ENCODE results near the gene SMOC2. TPM values are rescaled to one million over a fixed set of nuclear protein-coding genes. Genes with fewer than 3 reads are reported as not detected.

Gene SMOC2
- total and polyA plus RNA-seq, 12 donors: 6.6 to 39.1 (median 17.6) TPM

DNA sequence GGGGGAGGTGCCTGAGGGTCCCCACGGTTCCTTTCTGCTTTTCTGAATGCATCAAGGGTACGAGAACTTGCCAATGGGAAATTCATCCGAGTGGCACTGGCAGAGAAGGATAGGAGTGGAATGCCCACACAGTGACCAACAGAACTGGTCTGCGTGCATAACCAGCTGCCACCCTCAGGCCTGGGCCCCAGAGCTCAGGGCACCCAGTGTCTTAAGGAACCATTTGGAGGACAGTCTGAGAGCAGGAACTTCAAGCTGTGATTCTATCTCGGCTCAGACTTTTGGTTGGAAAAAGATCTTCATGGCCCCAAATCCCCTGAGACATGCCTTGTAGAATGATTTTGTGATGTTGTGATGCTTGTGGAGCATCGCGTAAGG lies 226.4 kb downstream of the SMOC2 start:
- ATAC-seq (no peak), DNase-seq (no peak)
- Histone ChIP-seq H3K27ac (no peak overlapping the region), H3K9me3 (no peaks in the 10 kb centered on the region), H3K4me1 (no peaks in the 10 kb centered on the region), H3K27me3 (peaks cover 0 to 15% (median 0%) of the 10 kb centered on the region in 7 donors), H3K36me3 (peaks cover 0 to 10% (median 0%) of the 10 kb centered on the region in 9 donors), H3K4me3 (no peak overlapping the region)
- intact Hi-C loops (cut with DNase I): no loop called here
- 82 to 90% methylated on average over 7 of the region's 7 CpGs for WGBS, 2 donors
- TF ChIP-seq, protein P1, sequence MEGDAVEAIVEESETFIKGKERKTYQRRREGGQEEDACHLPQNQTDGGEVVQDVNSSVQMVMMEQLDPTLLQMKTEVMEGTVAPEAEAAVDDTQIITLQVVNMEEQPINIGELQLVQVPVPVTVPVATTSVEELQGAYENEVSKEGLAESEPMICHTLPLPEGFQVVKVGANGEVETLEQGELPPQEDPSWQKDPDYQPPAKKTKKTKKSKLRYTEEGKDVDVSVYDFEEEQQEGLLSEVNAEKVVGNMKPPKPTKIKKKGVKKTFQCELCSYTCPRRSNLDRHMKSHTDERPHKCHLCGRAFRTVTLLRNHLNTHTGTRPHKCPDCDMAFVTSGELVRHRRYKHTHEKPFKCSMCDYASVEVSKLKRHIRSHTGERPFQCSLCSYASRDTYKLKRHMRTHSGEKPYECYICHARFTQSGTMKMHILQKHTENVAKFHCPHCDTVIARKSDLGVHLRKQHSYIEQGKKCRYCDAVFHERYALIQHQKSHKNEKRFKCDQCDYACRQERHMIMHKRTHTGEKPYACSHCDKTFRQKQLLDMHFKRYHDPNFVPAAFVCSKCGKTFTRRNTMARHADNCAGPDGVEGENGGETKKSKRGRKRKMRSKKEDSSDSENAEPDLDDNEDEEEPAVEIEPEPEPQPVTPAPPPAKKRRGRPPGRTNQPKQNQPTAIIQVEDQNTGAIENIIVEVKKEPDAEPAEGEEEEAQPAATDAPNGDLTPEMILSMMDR (IDR thresholded peaks at IDR 0.05): no peak

DNA sequence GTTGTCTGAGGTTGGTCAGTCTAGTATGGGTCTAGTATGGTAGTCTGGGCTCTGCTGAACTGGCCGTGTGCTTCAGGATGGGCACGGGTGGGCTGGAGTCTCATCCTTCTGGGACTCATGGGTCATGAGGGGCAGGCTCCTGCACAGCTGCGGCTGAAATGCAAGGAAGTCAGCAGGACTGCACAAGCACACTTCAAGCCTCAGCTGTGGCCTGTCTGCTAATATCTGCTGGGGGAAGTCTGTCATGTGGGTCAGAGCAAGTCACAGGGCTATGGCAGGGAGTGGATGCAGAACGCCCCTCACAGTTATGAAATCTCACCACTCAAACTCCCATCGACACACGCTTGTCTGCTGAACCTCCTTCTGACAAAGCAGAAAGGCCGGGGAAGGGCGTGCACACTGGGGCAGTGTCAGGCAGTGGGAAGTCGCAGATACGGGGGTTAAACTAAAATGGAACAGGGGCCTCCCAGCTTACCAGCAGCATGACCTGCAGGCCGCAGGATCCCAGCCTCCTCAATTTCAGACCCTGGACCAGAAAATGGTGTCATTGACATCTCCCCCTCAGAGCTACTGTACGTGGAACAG lies 229.5 kb downstream of the SMOC2 start:
- TF ChIP-seq, protein P1 (IDR thresholded peaks at IDR 0.05): no peak
- DNase-seq: no peak
- Histone ChIP-seq H3K27ac (no peak overlapping the region), H3K27me3 (peaks cover 0 to 8% (median 0%) of the 10 kb centered on the region in 7 donors), H3K4me1 (no peaks in the 10 kb centered on the region), H3K4me3 (no peak overlapping the region), H3K36me3 (peaks cover 0 to 10% (median 0%) of the 10 kb centered on the region in 9 donors), H3K9me3 (no peaks in the 10 kb centered on the region)
- peak in 1 of 8 donors; percentile 40 for ATAC-seq
- 72 to 73% methylated on average over 12 of the region's 12 CpGs for WGBS, 2 donors
- intact Hi-C loops (cut with DNase I): no loop called here

DNA sequence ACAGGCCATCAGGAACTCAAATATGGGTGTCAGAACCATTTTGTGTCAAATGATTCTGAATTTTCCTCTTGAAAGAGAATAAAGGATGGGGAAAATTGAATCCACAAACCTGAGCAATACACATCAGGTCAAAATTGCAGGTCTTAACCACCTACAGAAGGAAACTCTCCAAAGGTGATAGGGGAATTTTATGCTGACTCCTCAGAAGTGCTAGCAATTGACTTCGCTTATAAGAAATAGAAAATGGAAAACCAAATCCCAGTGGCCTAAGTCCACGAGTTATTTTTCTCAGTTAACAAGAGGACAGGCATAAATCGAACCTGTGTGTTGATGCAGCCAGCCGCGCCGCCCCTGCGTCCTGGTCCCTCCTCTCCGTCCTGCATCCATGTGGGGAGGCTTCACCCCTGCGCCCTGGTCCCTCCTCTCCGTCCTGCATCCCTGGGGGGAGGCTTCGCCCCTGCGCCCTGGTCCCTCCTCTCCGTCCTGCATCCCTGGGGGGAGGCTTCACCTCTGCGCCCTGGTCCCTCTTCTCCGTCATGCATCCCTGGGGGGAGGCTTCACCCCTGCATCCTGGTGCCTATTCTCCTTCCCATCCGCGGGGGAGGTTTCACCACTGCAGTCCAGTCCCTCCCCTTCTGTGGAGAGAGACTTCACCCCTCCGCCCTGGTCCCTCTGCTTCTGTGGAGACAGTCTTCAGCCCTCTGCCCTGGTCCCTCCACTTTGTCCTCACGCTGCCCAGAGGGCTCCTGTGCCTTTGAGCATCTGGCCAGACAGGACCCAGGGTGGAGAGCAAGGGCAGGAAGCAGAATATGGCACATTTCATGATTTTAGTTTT lies 230.3 kb downstream of the SMOC2 start:
- intact Hi-C loops (cut with DNase I): no loop called here
- Histone ChIP-seq H3K9me3 (no peaks in the 10 kb centered on the region), H3K4me1 (no peaks in the 10 kb centered on the region), H3K27ac (no peak overlapping the region), H3K36me3 (peaks cover 0 to 7% (median 0%) of the 10 kb centered on the region in 9 donors), H3K4me3 (no peak overlapping the region), H3K27me3 (peaks cover 0 to 8% (median 0%) of the 10 kb centered on the region in 7 donors)
- no peak for ATAC-seq
- DNase-seq: no peak
- WGBS, 2 donors: 84 to 94% methylated on average over 19 of the region's 19 CpGs
- TF ChIP-seq, protein P1 (IDR thresholded peaks at IDR 0.05): no peak

DNA sequence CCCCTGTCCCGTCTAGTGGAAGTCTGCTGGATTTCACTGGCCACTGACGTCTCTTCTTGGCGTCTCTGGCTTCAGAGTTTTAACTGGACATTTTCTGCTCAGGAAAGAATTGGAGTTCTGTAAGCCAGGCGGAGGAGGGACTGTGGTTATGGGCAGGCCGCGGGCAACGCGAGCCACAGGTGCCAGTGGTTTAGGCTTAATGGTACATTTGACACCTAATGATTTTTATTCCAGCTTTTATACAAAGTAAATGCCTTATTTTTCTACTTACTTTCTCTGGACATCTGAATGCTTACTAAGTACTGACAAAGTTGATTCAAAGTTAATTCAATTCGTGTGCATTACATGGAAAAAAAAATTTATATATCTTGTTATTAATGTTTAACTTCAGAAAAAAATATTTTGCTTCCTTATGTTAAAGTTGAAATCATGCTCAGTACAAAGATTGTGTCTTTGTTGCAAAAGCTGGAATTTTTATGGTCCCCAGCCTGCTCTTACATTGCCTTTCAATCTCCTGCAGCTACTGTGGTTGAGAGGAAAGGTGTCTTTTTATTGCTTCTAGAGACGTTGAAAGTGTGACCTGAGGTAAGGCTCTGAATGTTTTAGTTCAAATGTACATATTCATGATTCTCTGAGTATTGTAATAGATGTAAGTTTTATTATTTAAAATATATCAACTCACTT lies 231.0 kb downstream of the SMOC2 start:
- H3K36me3 ChIP-seq: no peaks in the 10 kb centered on the region
- intact Hi-C loops (cut with DNase I): no loop called here
- no peaks in the 10 kb centered on the region for H3K4me1 ChIP-seq
- no peak for DNase-seq
- TF ChIP-seq, protein P1 (IDR thresholded peaks at IDR 0.05): no peak
- ATAC-seq: no peak
- H3K9me3 ChIP-seq: no peaks in the 10 kb centered on the region
- H3K4me3 ChIP-seq: no peak overlapping the region
- peaks cover 0 to 8% (median 0%) of the 10 kb centered on the region in 7 donors for H3K27me3 ChIP-seq
- H3K27ac ChIP-seq: no peak overlapping the region
- 81% methylated on average over 10 of the region's 10 CpGs for WGBS, 2 donors
